Dermis microvascular lymphatic vessel endothelial cell (primary cell): ENCODE data around the gene DTNA. TPM values are rescaled to one million over a fixed set of nuclear protein-coding genes. Genes with fewer than 3 reads are reported as not detected.
A peak's percentile ranks its signal among the peaks of the same experiment; 100 is the strongest.
"Not testable (repeated sequence)": the region's sequence is repeated elsewhere in the genome, so short reads cannot be mapped to it uniquely, and the experiment has no call there.

Source experiments
- DNase-seq, 2 donors: peaks; one replicate each; pipeline versions ENCODE4 v3.0.0 to v3.0.0-alpha.2; 2010; ENCODE audit warnings: low read depth in 2 of 2
- total RNA-seq: library from RNA; depleted of rRNA; stranded (reverse); fragments of >200 nt; gene quantifications from 2 replicates; pipeline ENCODE4 v1.2.1, GENCODE V29; 2014

DTNA gene
- 0.90 and 1.9 TPM in 2 replicates for total RNA-seq

- DNase-seq = peak; percentile 56 to 80
Measured at GRCh38 chr18:34709750-34710441, at the start of gene DTNA. DTNA (plus strand) TSS chr18:34710298; CDS start chr18:34755977, 45,679 bp downstream.

- DNase-seq = no peak
Measured at GRCh38 chr18:34660572-34660971, 49.5 kb upstream of the DTNA start.

- peak; percentile 14 to 63 for DNase-seq
Measured at GRCh38 chr18:34661464-34662087, 48.5 kb upstream of the DTNA start.

GRCh38 chr18:34676816-34677574 lies 33.1 kb upstream of the DTNA start:
- no peak for DNase-seq

GRCh38 chr18:34689750-34690149 lies 20.3 kb upstream of the DTNA start:
- DNase-seq = not testable (repeated sequence)

GRCh38 chr18:34691614-34692013 lies 18.5 kb upstream of the DTNA start:
- DNase-seq = no peak

- DNase-seq = peak in 1 of 2 donors; percentile 7
Measured at GRCh38 chr18:34694591-34695165, 15.4 kb upstream of the DTNA start.

GRCh38 chr18:34695310-34695709 lies 14.8 kb upstream of the DTNA start:
- no peak for DNase-seq

GRCh38 chr18:34696671-34697070 lies 13.4 kb upstream of the DTNA start:
- no peak for DNase-seq

GRCh38 chr18:34697233-34697632 lies 12.9 kb upstream of the DTNA start:
- DNase-seq = peak in 1 of 2 donors; percentile 2

- DNase-seq = peak in 1 of 2 donors; percentile 3
Measured at GRCh38 chr18:34697891-34698290, 12.2 kb upstream of the DTNA start.

- no peak for DNase-seq
Measured at GRCh38 chr18:34701911-34702310, 8.2 kb upstream of the DTNA start.

GRCh38 chr18:34702814-34703213 lies 7.3 kb upstream of the DTNA start:
- no peak for DNase-seq

GRCh38 chr18:34704074-34704473 lies 6.0 kb upstream of the DTNA start:
- no peak for DNase-seq

GRCh38 chr18:34704823-34705222 lies 5.3 kb upstream of the DTNA start:
- no peak for DNase-seq

- peak; percentile 45 to 89 for DNase-seq
Measured at GRCh38 chr18:34707670-34708069, 2.4 kb upstream of the DTNA start.

- no peak for DNase-seq
Measured at GRCh38 chr18:34709104-34709503, 994 bp upstream of the DTNA start.

- no peak for DNase-seq
Measured at GRCh38 chr18:34710458-34710914, 388 bp downstream of the DTNA start.

GRCh38 chr18:34710934-34711333 lies 836 bp downstream of the DTNA start:
- no peak for DNase-seq

- not testable (repeated sequence) for DNase-seq
Measured at GRCh38 chr18:34716111-34716510, 6.0 kb downstream of the DTNA start.

GRCh38 chr18:34718610-34719009 lies 8.5 kb downstream of the DTNA start:
- no peak for DNase-seq

GRCh38 chr18:34720220-34720619 lies 10.1 kb downstream of the DTNA start:
- DNase-seq = no peak
